ENCODE measurements around the gene TTC17.
A peak's percentile ranks its signal among the peaks of the same experiment; 100 is the strongest.

The TTC17 gene

DNA sequence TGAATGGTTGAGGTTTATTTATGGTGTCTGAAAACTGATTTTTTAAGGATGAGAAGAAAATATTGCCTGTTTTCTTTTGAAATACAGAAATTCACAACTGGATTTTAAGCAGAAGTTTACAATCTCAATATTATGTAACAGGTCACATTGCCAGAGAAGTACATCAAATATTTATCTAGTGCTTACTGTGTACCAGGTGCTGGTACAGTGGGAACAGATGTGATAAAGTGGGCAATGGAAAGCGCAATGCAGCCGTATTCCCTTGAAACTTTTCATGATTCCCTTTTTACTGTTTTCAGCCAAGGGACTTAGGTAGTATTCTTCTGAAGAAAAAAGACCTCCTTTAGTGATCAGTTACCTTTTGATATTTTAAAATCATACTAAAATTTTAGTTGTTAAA lies 49.6 kb downstream of the TTC17 start:
- H3K4me1 ChIP-seq (ENCODE audit: control insufficient read depth, insufficient read depth, low read length) = no peaks in the 10 kb centered on the region
- no peak overlapping the region for H3K4me3 ChIP-seq (ENCODE audit: low read depth, low read length)
- CTCF ChIA-PET = no interaction called here
- no peak overlapping the region for H3K27ac ChIP-seq (ENCODE audit: extremely low read depth, low read depth, low read length)
- no peaks in the 10 kb centered on the region for H3K9me3 ChIP-seq (ENCODE audit: control insufficient read depth, insufficient read depth, low read depth, low read length)
- TF ChIP-seq, protein P1, sequence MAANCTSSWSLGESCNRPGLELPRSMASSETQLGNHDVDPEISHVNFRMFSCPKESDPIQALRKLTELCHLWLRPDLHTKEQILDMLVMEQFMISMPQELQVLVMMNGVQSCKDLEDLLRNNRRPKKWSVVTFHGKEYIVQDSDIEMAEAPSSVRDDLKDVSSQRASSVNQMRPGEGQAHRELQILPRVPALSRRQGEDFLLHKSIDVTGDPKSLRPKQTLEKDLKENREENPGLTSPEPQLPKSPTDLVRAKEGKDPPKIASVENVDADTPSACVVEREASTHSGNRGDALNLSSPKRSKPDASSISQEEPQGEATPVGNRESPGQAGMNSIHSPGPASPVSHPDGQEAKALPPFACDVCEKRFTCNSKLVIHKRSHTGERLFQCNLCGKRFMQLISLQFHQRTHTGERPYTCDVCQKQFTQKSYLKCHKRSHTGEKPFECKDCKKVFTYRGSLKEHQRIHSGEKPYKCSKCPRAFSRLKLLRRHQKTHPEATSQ (tag by site-specific recombination; IDR thresholded peaks at IDR 0.05) = no peak
- TF ChIP-seq ZNF292 (tag by site-specific recombination; IDR thresholded peaks at IDR 0.05; ENCODE audit: borderline replicate concordance, low read depth) = no peak
- POLR2A ChIA-PET = no interaction called here
- peaks cover 17 to 79% of the 10 kb centered on the region in 2 experiments for H3K36me3 ChIP-seq (ENCODE audit: control insufficient read depth in 2 of 2, insufficient read depth in 1 of 2, low read length in 2 of 2)

DNA sequence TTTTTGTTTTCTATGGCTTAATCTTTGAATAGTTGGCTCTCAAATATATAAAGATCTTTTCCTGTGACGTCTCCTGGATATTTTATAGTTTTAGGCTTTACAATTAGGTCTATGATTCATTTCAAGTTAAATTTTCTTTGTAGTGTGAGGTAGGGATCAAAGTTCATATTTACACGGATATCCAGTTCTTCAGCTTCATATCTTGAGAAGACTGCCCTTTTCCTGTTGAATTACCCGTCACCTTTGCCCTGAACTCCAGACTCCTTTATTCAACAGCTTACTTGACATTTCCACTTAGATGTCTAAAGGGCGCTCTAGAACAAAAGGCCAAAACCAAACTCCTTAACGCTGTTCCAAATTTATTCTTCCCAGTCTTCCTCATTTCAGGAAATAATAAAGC lies 51.7 kb downstream of the TTC17 start:
- Histone ChIP-seq H3K36me3 (ENCODE audit: control insufficient read depth in 2 of 2, insufficient read depth in 1 of 2, low read length in 2 of 2) (peaks cover 17 to 76% of the 10 kb centered on the region in 2 experiments), H3K27ac (ENCODE audit: extremely low read depth, low read depth, low read length) (no peak overlapping the region), H3K4me1 (ENCODE audit: control insufficient read depth, insufficient read depth, low read length) (no peaks in the 10 kb centered on the region), H3K9me3 (ENCODE audit: control insufficient read depth, insufficient read depth, low read depth, low read length) (no peaks in the 10 kb centered on the region), H3K4me3 (ENCODE audit: low read depth, low read length) (no peak overlapping the region)
- ChIA-PET POLR2A (no interaction called here), CTCF (no interaction called here)
- TF ChIP-seq ZNF610 (tag by site-specific recombination; IDR thresholded peaks at IDR 0.05; ENCODE audit: borderline replicate concordance) (no peak), ZEB2 (tag by site-specific recombination; IDR thresholded peaks at IDR 0.05) (no peak), GLI2 (tag by site-specific recombination; IDR thresholded peaks at IDR 0.05; ENCODE audit: borderline replicate concordance, low read depth) (no peak), ZNF473 (tag by site-specific recombination; IDR thresholded peaks at IDR 0.05) (no peak), ZNF677 (tag by site-specific recombination; IDR thresholded peaks at IDR 0.05) (no peak), OVOL3 (tag by site-specific recombination; IDR thresholded peaks at IDR 0.05) (no peak)

DNA sequence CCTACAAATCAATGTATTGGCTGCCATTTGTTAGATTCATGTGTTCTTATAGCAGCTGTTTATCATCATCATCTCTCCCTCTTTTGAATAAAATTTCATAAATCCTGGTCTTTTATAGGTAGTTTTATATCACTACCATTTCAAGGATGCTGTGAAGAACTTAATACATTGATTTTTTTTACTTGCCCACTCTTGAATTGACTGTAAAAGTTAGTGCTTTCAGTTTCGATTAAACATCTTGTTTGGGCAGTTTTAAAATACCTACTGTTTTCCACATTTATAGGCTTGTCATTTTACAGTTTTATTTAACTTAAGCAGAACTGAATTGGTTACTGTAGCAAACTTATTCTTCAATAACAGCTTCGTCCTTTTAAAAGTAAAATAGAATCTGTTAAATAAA lies 59.5 kb downstream of the TTC17 start:
- Histone ChIP-seq H3K9me3 (ENCODE audit: control insufficient read depth, insufficient read depth, low read depth, low read length) (no peaks in the 10 kb centered on the region), H3K27ac (ENCODE audit: extremely low read depth, low read depth, low read length) (no peak overlapping the region), H3K4me1 (ENCODE audit: control insufficient read depth, insufficient read depth, low read length) (no peaks in the 10 kb centered on the region), H3K36me3 (ENCODE audit: control insufficient read depth in 2 of 2, insufficient read depth in 1 of 2, low read length in 2 of 2) (peaks cover 0 to 37% of the 10 kb centered on the region in 2 experiments; a peak in 1 of 3 replicates), H3K4me3 (ENCODE audit: low read depth, low read length) (no peak overlapping the region)
- CTCF ChIA-PET = interaction anchor here (0.7 to 2.6 kb wide), 9 partner anchors 11 to 834 kb away, joined by 3 to 15 read pairs (median 5); partner anchors contain the start of gene API5
- POLR2A ChIA-PET = no interaction called here
- TF ChIP-seq ZNF394 (tag by site-specific recombination; IDR thresholded peaks at IDR 0.05; ENCODE audit: borderline replicate concordance) (no peak), ZNF37A (tag by site-specific recombination; IDR thresholded peaks at IDR 0.05) (no peak)
- TF ChIP-seq, protein P2, sequence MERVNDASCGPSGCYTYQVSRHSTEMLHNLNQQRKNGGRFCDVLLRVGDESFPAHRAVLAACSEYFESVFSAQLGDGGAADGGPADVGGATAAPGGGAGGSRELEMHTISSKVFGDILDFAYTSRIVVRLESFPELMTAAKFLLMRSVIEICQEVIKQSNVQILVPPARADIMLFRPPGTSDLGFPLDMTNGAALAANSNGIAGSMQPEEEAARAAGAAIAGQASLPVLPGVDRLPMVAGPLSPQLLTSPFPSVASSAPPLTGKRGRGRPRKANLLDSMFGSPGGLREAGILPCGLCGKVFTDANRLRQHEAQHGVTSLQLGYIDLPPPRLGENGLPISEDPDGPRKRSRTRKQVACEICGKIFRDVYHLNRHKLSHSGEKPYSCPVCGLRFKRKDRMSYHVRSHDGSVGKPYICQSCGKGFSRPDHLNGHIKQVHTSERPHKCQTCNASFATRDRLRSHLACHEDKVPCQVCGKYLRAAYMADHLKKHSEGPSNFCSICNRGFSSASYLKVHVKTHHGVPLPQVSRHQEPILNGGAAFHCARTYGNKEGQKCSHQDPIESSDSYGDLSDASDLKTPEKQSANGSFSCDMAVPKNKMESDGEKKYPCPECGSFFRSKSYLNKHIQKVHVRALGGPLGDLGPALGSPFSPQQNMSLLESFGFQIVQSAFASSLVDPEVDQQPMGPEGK (tag by site-specific recombination; IDR thresholded peaks at IDR 0.05) = no peak

DNA sequence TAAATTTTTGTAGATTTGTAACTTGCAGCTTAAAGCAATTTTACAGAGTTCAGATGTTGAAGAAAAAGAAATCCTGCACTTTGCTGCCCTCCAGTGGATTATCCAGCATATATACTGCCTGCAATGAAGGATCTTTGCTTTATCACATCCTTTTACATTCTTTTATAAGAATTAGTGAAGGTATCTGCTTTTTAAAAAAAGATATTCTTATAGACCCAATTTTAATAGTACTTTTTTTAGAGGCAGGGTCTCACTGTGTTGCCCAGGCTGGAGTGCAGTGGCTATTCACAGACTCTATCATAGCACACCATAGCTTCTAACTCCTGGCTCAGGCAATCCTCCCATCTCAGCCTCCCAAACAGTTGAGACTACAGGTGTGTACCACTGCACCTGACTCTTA lies 60.7 kb downstream of the TTC17 start:
- POLR2A ChIA-PET = no interaction called here
- no peaks in the 10 kb centered on the region for H3K9me3 ChIP-seq (ENCODE audit: control insufficient read depth, insufficient read depth, low read depth, low read length)
- CTCF ChIA-PET = interaction anchor here (0.6 to 2.6 kb wide), 19 partner anchors 9 to 439 kb away, joined by 3 to 15 read pairs (median 4); partner anchors contain the start of genes API5 and TTC17
- no peak overlapping the region for H3K27ac ChIP-seq (ENCODE audit: extremely low read depth, low read depth, low read length)
- no peaks in the 10 kb centered on the region for H3K4me1 ChIP-seq (ENCODE audit: control insufficient read depth, insufficient read depth, low read length)
- H3K4me3 ChIP-seq (ENCODE audit: low read depth, low read length) = no peak overlapping the region
- H3K36me3 ChIP-seq (ENCODE audit: control insufficient read depth in 2 of 2, insufficient read depth in 1 of 2, low read length in 2 of 2) = peaks cover 0 to 30% of the 10 kb centered on the region in 2 experiments; a peak in 2 of 3 replicates
- TF ChIP-seq, protein P3, sequence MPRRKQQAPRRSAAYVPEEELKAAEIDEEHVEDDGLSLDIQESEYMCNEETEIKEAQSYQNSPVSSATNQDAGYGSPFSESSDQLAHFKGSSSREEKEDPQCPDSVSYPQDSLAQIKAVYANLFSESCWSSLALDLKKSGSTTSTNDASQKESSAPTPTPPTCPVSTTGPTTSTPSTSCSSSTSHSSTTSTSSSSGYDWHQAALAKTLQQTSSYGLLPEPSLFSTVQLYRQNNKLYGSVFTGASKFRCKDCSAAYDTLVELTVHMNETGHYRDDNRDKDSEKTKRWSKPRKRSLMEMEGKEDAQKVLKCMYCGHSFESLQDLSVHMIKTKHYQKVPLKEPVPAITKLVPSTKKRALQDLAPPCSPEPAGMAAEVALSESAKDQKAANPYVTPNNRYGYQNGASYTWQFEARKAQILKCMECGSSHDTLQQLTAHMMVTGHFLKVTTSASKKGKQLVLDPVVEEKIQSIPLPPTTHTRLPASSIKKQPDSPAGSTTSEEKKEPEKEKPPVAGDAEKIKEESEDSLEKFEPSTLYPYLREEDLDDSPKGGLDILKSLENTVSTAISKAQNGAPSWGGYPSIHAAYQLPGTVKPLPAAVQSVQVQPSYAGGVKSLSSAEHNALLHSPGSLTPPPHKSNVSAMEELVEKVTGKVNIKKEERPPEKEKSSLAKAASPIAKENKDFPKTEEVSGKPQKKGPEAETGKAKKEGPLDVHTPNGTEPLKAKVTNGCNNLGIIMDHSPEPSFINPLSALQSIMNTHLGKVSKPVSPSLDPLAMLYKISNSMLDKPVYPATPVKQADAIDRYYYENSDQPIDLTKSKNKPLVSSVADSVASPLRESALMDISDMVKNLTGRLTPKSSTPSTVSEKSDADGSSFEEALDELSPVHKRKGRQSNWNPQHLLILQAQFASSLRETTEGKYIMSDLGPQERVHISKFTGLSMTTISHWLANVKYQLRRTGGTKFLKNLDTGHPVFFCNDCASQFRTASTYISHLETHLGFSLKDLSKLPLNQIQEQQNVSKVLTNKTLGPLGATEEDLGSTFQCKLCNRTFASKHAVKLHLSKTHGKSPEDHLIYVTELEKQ (tag by site-specific recombination; IDR thresholded peaks at IDR 0.05; ENCODE audit: borderline replicate concordance) = no peak
- TF ChIP-seq, protein P4, sequence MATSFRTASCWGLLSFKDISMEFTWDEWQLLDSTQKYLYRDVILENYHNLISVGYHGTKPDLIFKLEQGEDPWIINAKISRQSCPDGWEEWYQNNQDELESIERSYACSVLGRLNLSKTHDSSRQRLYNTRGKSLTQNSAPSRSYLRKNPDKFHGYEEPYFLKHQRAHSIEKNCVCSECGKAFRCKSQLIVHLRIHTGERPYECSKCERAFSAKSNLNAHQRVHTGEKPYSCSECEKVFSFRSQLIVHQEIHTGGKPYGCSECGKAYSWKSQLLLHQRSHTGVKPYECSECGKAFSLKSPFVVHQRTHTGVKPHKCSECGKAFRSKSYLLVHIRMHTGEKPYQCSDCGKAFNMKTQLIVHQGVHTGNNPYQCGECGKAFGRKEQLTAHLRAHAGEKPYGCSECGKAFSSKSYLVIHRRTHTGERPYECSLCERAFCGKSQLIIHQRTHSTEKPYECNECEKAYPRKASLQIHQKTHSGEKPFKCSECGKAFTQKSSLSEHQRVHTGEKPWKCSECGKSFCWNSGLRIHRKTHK (tag by site-specific recombination; IDR thresholded peaks at IDR 0.05) = no peak
- peak; percentile 49 for TF ChIP-seq ZNF654 (tag by site-specific recombination; IDR thresholded peaks at IDR 0.05; ENCODE audit: low read depth)
- no peak for TF ChIP-seq ZNF416 (tag by site-specific recombination; IDR thresholded peaks at IDR 0.05)
